ENCODE results near the gene TTC23L. TPM values are rescaled to one million over a fixed set of nuclear protein-coding genes. Genes with fewer than 3 reads are reported as not detected.

Gene TTC23L
- total and polyA plus RNA-seq, 2 experiments from 2014 or later: 2.2 to 2.3 TPM

DNA sequence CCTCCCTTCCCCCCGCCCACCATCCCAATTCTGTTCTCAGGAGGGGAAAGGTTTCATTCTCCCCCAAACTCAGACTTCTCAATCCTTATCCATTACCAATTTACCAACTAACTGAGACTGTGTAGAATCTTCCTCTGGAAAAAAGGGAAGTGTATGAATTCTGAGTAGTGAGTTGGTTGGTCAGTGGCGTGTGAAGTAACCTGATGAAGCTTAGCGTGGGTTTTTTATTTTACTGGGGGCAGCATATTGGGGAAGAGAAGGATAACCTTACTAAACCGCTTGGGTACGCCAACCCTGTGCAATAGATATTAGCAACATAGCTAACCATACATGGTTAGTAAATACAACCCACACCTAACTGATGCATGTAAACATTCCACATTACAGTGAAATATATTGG lies 89.3 kb downstream of the TTC23L start:
- H3K4me2 ChIP-seq: 0 out of 2 replicates have a peak overlapping the region, but pooled peaks have one; percentile 72

More for the DNA sequence above, 89.3 kb downstream of the TTC23L start:
- Mint-ChIP-seq H3K36me3 (ENCODE audit: low read depth) (peaks cover 39% of the 10 kb centered on the region), H3K4me1 (peaks cover 22% of the 10 kb centered on the region), H3K27ac (no peak overlapping the region; the same call in 1 of the 2 replicates), H3K4me3 (no peak overlapping the region), H3K9me3 (no peaks in the 10 kb centered on the region), H3K27me3 (ENCODE audit: insufficient read depth, low read depth, poor library complexity) (peaks cover 5% of the 10 kb centered on the region)
- no peak for ATAC-seq
- H3K4me3 ChIP-seq: no peak overlapping the region; the same call in 1 of the 2 replicates
- TF ChIP-seq EZH2phosphoT487 (IDR thresholded peaks at IDR 0.05; ENCODE audit: unreplicated experiment) (no peak), ZNF114 (CRISPR knock-in tag; IDR thresholded peaks at IDR 0.05) (no peak), STAT1 (IDR thresholded peaks at IDR 0.05; ENCODE audit: unreplicated experiment) (no peak), ZNF331 (CRISPR knock-in tag; IDR thresholded peaks at IDR 0.05; ENCODE audit: low read depth) (no peak), JUNB (IDR thresholded peaks at IDR 0.05; ENCODE audit: unreplicated experiment) (no peak), NANOG (IDR thresholded peaks at IDR 0.05; ENCODE audit: borderline replicate concordance) (no peak), CREB1 (CRISPR knock-in tag; IDR thresholded peaks at IDR 0.05; ENCODE audit: low read depth) (no peak), EZH2 (IDR thresholded peaks at IDR 0.05; ENCODE audit: low read depth, unreplicated experiment) (no peak), POLR2AphosphoS5 (IDR thresholded peaks at IDR 0.05; ENCODE audit: low read depth) (no peak)
- TF ChIP-seq, protein P1, sequence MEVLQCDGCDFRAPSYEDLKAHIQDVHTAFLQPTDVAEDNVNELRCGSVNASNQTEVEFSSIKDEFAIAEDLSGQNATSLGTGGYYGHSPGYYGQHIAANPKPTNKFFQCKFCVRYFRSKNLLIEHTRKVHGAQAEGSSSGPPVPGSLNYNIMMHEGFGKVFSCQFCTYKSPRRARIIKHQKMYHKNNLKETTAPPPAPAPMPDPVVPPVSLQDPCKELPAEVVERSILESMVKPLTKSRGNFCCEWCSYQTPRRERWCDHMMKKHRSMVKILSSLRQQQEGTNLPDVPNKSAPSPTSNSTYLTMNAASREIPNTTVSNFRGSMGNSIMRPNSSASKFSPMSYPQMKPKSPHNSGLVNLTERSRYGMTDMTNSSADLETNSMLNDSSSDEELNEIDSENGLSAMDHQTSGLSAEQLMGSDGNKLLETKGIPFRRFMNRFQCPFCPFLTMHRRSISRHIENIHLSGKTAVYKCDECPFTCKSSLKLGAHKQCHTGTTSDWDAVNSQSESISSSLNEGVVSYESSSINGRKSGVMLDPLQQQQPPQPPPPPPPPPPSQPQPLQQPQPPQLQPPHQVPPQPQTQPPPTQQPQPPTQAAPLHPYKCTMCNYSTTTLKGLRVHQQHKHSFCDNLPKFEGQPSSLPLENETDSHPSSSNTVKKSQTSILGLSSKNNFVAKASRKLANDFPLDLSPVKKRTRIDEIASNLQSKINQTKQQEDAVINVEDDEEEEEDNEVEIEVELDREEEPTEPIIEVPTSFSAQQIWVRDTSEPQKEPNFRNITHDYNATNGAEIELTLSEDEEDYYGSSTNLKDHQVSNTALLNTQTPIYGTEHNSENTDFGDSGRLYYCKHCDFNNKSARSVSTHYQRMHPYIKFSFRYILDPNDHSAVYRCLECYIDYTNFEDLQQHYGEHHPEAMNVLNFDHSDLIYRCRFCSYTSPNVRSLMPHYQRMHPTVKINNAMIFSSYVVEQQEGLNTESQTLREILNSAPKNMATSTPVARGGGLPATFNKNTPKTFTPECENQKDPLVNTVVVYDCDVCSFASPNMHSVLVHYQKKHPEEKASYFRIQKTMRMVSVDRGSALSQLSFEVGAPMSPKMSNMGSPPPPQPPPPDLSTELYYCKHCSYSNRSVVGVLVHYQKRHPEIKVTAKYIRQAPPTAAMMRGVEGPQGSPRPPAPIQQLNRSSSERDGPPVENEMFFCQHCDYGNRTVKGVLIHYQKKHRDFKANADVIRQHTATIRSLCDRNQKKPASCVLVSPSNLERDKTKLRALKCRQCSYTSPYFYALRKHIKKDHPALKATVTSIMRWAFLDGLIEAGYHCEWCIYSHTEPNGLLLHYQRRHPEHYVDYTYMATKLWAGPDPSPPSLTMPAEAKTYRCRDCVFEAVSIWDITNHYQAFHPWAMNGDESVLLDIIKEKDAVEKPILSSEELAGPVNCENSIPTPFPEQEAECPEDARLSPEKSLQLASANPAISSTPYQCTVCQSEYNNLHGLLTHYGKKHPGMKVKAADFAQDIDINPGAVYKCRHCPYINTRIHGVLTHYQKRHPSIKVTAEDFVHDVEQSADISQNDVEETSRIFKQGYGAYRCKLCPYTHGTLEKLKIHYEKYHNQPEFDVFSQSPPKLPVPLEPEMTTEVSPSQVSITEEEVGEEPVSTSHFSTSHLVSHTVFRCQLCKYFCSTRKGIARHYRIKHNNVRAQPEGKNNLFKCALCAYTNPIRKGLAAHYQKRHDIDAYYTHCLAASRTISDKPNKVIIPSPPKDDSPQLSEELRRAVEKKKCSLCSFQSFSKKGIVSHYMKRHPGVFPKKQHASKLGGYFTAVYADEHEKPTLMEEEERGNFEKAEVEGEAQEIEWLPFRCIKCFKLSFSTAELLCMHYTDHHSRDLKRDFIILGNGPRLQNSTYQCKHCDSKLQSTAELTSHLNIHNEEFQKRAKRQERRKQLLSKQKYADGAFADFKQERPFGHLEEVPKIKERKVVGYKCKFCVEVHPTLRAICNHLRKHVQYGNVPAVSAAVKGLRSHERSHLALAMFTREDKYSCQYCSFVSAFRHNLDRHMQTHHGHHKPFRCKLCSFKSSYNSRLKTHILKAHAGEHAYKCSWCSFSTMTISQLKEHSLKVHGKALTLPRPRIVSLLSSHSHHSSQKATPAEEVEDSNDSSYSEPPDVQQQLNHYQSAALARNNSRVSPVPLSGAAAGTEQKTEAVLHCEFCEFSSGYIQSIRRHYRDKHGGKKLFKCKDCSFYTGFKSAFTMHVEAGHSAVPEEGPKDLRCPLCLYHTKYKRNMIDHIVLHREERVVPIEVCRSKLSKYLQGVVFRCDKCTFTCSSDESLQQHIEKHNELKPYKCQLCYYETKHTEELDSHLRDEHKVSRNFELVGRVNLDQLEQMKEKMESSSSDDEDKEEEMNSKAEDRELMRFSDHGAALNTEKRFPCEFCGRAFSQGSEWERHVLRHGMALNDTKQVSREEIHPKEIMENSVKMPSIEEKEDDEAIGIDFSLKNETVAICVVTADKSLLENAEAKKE (CRISPR knock-in tag; IDR thresholded peaks at IDR 0.05): no peak
- TF ChIP-seq, protein P2, sequence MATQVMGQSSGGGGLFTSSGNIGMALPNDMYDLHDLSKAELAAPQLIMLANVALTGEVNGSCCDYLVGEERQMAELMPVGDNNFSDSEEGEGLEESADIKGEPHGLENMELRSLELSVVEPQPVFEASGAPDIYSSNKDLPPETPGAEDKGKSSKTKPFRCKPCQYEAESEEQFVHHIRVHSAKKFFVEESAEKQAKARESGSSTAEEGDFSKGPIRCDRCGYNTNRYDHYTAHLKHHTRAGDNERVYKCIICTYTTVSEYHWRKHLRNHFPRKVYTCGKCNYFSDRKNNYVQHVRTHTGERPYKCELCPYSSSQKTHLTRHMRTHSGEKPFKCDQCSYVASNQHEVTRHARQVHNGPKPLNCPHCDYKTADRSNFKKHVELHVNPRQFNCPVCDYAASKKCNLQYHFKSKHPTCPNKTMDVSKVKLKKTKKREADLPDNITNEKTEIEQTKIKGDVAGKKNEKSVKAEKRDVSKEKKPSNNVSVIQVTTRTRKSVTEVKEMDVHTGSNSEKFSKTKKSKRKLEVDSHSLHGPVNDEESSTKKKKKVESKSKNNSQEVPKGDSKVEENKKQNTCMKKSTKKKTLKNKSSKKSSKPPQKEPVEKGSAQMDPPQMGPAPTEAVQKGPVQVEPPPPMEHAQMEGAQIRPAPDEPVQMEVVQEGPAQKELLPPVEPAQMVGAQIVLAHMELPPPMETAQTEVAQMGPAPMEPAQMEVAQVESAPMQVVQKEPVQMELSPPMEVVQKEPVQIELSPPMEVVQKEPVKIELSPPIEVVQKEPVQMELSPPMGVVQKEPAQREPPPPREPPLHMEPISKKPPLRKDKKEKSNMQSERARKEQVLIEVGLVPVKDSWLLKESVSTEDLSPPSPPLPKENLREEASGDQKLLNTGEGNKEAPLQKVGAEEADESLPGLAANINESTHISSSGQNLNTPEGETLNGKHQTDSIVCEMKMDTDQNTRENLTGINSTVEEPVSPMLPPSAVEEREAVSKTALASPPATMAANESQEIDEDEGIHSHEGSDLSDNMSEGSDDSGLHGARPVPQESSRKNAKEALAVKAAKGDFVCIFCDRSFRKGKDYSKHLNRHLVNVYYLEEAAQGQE (IDR thresholded peaks at IDR 0.05; ENCODE audit: unreplicated experiment): no peak
- TF ChIP-seq, protein P3, sequence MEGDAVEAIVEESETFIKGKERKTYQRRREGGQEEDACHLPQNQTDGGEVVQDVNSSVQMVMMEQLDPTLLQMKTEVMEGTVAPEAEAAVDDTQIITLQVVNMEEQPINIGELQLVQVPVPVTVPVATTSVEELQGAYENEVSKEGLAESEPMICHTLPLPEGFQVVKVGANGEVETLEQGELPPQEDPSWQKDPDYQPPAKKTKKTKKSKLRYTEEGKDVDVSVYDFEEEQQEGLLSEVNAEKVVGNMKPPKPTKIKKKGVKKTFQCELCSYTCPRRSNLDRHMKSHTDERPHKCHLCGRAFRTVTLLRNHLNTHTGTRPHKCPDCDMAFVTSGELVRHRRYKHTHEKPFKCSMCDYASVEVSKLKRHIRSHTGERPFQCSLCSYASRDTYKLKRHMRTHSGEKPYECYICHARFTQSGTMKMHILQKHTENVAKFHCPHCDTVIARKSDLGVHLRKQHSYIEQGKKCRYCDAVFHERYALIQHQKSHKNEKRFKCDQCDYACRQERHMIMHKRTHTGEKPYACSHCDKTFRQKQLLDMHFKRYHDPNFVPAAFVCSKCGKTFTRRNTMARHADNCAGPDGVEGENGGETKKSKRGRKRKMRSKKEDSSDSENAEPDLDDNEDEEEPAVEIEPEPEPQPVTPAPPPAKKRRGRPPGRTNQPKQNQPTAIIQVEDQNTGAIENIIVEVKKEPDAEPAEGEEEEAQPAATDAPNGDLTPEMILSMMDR (conservative IDR thresholded peaks at IDR 0.05; ENCODE audit: low read depth in 2 of 2): no peak
- TF ChIP-seq, protein P4, sequence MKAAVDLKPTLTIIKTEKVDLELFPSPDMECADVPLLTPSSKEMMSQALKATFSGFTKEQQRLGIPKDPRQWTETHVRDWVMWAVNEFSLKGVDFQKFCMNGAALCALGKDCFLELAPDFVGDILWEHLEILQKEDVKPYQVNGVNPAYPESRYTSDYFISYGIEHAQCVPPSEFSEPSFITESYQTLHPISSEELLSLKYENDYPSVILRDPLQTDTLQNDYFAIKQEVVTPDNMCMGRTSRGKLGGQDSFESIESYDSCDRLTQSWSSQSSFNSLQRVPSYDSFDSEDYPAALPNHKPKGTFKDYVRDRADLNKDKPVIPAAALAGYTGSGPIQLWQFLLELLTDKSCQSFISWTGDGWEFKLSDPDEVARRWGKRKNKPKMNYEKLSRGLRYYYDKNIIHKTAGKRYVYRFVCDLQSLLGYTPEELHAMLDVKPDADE (IDR thresholded peaks at IDR 0.05): no peak
- H3K9me2 ChIP-seq (ENCODE audit: insufficient read depth): no peaks in the 10 kb centered on the region
- peaks cover 31% of the 10 kb centered on the region for H3K79me2 ChIP-seq (replicated peaks; ENCODE audit: insufficient read depth)
- no peaks in the 10 kb centered on the region for H3K27me3 ChIP-seq (ENCODE audit: insufficient read depth)
- peaks cover 11% of the 10 kb centered on the region; the same call in 1 of the 2 replicates for H3K4me1 ChIP-seq (ENCODE audit: insufficient read depth)
- DNase-seq (ENCODE audit: low spot score): no peak
- H3K27ac ChIP-seq (ENCODE audit: low read depth): peak overlapping the region; percentile 71
- peaks cover 29% of the 10 kb centered on the region for H3K36me3 ChIP-seq (ENCODE audit: insufficient read depth)
- H4K20me1 ChIP-seq (replicated peaks; ENCODE audit: insufficient read depth): 0 out of 2 replicates have a peak, but pooled peaks cover 8% of the 10 kb centered on the region
- H2AFZ ChIP-seq: no peak overlapping the region
- peaks cover 14% of the 10 kb centered on the region; the same call in 1 of the 2 replicates for H3F3A ChIP-seq (replicated peaks; ENCODE audit: low read depth)
